GM18507 (cell line): Measurements from ENCODE around the gene PPIG.
"Not testable (repeated sequence)": the region's sequence is repeated elsewhere in the genome, so short reads cannot be mapped to it uniquely, and the experiment has no call there.

Experiments used
- DNase-seq: peaks from one replicate; pipeline ENCODE4 v3.0.0; 2011; ENCODE audit warnings: low read depth; ENCODE audit not compliant: insufficient read length; ENCODE audit errors: extremely low spot score
- FAIRE-seq: peaks from 2 replicates; lab custom pipeline; 2011; peaks lifted over from hg19 to GRCh38; lab: Jason Lieb, UNC

The PPIG gene

DNA sequence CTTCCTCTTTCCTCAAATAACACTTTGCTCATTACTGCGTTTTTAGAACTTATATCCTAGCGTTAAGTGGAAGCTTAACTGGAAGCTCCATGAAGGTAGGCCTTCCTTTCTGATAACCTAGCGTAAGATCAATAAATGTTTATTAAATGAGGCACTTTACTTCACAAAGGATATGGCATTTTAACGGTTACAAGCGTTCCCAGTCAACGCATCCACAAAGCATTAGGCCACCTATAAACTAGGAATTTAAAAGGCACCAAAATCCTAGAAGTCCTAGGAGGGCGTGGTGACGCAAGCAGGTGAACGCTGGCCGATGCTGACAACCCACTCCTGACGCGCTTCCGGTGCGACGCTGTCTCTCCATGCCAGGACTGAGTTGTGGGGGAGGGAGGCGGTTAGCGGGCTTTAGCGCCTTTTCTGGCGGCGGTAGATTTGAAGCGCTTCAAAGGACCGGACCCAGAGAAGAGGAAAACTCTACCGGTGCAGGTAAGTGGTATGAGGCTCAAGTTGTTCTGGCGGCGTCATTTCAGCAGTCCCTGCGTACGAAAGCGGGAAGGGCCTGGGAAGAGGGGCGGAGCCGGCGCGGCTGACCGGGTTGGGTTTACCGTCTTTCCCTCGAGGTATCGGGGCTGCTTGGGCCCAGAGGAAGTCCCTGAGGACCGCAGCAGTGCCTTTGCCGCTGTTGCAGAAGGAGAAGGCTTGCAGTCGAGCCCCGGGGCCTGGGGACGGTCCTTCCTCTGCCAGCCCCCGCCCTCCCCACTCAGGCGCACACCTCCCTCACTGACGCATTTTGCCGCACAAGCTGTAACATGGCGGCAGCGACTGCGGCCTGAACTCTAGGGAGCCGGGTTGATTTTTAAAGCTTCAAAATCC is at the start of gene PPIG:
Gene PPIG, plus strand, starts transcription at position 347 of the 873 bp plus-strand sequence. CDS start 19,691 bp downstream, outside the sequence.
- DNase-seq (peak; percentile 83), FAIRE-seq (peak; percentile 95)

GRCh38 chr2:169539460-169539859 is 44.7 kb upstream of the PPIG start:
- FAIRE-seq, DNase-seq: not testable (repeated sequence)

DNA sequence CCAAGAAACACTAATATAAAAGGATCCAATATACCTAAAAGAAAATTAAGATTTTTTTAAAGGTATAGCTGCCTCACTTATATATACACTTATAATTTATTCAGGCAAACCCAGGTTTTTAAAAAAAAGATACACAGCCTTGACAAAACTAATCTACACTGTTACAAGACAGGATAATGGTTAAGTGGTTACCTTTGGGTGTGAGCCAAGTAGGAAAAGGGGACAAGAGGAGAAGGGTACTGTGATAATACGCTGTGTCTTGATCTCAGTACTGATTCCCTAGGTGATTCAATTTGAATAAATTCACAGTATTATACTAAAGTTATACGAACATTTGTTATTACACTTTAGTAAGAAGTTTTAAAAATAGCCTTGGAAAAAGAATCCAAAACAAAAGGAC is 44.0 kb upstream of the PPIG start:
- FAIRE-seq = no peak
- DNase-seq = no peak

GRCh38 chr2:169542433-169542832 is 41.7 kb upstream of the PPIG start:
- no peak for FAIRE-seq
- no peak for DNase-seq

GRCh38 chr2:169546756-169547155 is 37.4 kb upstream of the PPIG start:
- DNase-seq = no peak
- no peak for FAIRE-seq

GRCh38 chr2:169561364-169561763 is 22.8 kb upstream of the PPIG start:
- FAIRE-seq (no peak), DNase-seq (no peak)

DNA sequence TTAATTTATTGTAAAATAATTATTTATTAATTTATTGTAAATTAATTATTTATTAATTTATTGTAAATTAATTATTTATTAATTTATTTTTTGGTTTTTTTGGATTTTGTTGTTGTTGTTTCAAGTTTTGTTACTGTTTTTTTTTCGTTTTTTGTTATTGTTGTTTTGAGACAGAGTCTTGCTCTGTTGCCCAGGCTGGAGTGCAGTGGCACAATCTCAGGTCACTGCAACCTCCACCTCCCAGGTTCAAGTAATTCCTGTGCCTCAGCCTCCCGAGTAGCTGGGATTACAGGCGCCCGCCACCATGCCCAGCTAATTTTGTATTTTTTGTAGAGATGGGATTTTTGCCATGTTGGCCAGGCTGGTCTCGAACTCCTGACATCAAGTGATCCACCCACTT is 22.1 kb upstream of the PPIG start:
- DNase-seq, FAIRE-seq: not testable (repeated sequence)

DNA sequence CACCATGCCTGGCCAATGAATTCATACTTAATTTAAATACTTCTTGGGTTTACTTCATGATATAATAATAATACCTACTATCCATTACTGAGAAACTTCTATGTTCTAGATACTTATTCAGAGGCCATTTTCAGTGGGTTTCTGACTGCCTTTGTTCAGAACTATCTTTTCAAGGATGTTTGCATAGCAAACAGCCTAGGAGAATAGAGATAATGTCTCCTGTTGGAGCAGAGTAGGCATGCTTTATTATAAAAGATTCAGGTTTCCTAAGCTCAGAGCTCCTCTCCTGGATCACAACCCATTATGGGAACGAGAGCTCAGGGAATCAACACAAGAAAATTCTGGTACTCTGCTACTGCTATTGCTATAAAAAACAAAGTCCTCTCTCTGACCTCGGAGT is 21.6 kb upstream of the PPIG start:
- DNase-seq (no peak), FAIRE-seq (no peak)

GRCh38 chr2:169565686-169566085 is 18.5 kb upstream of the PPIG start:
- FAIRE-seq (no peak), DNase-seq (no peak)

DNA sequence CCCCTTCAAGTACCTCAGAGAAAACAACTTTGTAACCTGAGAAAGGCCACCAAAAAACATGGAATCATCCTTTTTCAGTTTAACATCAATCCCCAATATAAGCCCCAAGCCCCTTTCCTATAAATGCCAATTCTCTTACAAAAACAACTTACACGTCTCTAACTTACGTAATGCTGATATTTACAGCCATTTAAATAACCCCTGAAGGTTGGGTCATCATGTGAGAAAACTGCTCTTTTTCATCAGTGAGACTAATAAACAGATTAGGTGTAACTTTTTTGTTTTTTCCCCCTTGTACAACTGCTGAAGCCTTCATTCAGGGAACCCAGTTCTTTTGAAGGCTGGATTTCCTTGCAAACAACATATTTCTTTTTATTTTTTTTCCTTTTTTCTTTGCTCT is 14.2 kb upstream of the PPIG start:
- no peak for FAIRE-seq
- no peak for DNase-seq

- not testable (repeated sequence) for DNase-seq, FAIRE-seq
Measured at GRCh38 chr2:169570752-169571151, 13.4 kb upstream of the PPIG start.

- DNase-seq (no peak), FAIRE-seq (no peak)
Measured at GRCh38 chr2:169571571-169571970, 12.6 kb upstream of the PPIG start.

- no peak for FAIRE-seq
Measured at GRCh38 chr2:169572189-169572588, 12.0 kb upstream of the PPIG start.

DNA sequence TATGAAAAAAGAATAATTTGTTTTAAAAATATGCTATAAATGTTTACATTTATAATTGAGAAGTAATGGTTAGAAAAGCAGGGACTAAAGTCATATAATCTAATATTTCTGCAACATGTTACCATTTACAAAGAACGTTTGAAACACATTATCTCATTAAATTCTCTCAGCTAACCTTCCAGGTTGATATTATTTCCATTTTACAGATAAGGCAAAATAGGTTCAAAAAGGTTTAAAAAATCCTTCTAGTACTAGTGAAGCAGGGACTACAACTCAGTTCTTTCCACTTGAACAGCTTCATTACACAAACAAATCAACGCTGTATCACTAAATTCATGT is 11.4 kb upstream of the PPIG start:
- FAIRE-seq (no peak), DNase-seq (no peak)

More at GRCh38 chr2:169572189-169572588, 12.0 kb upstream of the PPIG start:
- DNase-seq = no peak

DNA sequence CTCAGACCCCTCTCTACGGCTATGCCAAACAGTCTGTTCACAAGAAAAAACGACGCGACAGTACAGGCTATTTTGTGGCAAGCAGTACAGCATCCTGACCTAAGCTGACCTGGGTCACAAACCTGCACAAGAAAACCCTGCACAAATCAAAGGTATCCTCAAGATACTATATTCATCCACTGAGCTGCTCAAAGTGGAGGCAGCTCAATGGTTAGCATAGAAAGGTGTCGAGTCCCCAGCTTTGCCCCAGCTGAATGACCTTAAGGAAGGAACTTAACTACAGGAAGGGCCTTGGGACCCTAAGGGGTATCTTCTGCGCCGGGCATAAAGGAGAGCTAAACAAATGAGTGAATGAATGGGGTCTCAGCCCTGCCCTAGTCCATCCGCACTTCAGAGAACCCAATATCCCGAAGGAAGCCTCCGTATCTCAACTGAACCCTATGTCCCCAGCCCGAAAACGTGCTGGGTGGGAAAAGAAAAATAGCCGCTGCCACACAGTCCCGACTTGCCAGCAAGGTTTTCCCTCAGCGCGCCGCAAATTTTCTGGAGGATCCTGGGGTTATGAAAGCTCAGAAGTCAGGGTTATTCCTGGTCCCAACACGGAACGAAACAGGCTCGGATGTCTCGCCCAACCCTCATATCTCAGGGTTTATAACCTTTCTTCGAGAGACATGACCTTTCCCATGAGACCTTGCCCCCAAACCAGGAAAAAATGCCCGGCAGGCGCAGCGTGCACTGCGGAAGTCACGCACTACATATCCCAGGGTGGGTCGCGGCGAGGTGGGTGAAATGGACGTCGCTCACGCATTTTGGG is 10.8 kb upstream of the PPIG start, which contains the start of gene FASTKD1:
Gene FASTKD1, minus strand, starts transcription at position 706 of the 814 bp plus-strand sequence. CDS start 1,836 bp downstream, outside the sequence.
- peak; percentile 98 for FAIRE-seq
- DNase-seq = peak; percentile 71

- FAIRE-seq (no peak), DNase-seq (no peak)
Measured at GRCh38 chr2:169573974-169574299, 10.2 kb upstream of the PPIG start.

GRCh38 chr2:169574539-169574938 is 9.6 kb upstream of the PPIG start:
- DNase-seq, FAIRE-seq: not testable (repeated sequence)

GRCh38 chr2:169575264-169575663 is 8.9 kb upstream of the PPIG start:
- not testable (repeated sequence) for FAIRE-seq

GRCh38 chr2:169579044-169579443 is 5.1 kb upstream of the PPIG start:
- DNase-seq (no peak), FAIRE-seq (no peak)

More at GRCh38 chr2:169575264-169575663, 8.9 kb upstream of the PPIG start:
- DNase-seq = not testable (repeated sequence)

DNA sequence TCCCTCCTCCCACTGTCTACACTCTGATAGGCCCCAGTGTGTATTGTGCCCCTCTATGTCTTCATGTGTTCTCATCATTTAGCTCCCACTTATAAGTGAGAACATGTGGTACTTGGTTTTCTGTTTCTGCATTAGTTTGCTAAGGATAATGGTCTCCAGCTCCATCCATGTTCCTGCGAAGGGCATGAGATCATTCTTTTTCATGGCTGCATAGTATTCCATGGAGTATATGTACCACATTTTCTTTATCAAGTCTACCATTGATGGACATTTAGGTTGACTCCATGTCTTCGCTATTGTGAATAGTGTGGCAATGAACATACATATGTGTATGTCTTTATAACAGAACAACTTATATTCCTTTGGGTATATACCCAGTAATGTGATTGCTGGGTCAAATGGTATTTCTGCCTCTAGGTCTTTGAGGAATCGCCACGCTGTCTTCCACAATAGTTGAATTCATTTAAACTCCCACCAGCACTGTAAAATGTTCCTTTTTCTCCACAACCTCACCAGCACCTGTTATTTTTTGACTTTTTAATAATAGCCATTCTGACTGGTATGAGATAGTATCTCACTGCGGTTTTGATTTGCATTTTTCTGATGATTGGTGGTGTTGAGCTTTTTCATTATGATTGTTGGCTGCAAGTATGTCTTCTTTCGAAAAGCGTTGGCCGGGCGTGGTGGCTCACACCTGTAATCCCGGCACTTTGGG is 1.4 kb upstream of the PPIG start:
- not testable (repeated sequence) for DNase-seq, FAIRE-seq
